ENCODE data around the gene LRP1. TPM values are rescaled to one million over a fixed set of nuclear protein-coding genes. Genes with fewer than 3 reads are reported as not detected.

Gene LRP1
- total RNA-seq, 2 donors from 2014 or later: 663 to 755 TPM

DNA sequence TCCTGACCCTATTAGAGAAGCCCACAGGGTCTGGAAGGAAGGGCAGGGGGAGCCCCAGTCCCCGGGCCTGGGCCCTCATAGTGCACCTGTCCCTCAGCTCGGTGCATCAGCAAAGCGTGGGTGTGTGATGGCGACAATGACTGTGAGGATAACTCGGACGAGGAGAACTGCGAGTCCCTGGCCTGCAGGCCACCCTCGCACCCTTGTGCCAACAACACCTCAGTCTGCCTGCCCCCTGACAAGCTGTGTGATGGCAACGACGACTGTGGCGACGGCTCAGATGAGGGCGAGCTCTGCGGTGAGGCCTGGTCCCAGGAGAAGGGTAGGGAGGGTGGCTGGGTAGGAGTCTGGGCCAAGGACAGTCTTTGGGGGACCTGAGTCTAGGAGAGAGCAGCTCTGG, 45.4 kb downstream of the LRP1 start:
- TF ChIP-seq, protein P1, sequence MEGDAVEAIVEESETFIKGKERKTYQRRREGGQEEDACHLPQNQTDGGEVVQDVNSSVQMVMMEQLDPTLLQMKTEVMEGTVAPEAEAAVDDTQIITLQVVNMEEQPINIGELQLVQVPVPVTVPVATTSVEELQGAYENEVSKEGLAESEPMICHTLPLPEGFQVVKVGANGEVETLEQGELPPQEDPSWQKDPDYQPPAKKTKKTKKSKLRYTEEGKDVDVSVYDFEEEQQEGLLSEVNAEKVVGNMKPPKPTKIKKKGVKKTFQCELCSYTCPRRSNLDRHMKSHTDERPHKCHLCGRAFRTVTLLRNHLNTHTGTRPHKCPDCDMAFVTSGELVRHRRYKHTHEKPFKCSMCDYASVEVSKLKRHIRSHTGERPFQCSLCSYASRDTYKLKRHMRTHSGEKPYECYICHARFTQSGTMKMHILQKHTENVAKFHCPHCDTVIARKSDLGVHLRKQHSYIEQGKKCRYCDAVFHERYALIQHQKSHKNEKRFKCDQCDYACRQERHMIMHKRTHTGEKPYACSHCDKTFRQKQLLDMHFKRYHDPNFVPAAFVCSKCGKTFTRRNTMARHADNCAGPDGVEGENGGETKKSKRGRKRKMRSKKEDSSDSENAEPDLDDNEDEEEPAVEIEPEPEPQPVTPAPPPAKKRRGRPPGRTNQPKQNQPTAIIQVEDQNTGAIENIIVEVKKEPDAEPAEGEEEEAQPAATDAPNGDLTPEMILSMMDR (IDR thresholded peaks at IDR 0.05): no peak
- peaks cover 77% of the 10 kb centered on the region for H3K36me3 ChIP-seq
- DNase-seq (ENCODE audit: low spot score) (no peak), ATAC-seq (ENCODE audit: insufficient number of reproducible peaks, low FRiP score, low read depth) (no peak)
- H3K4me1 ChIP-seq (ENCODE audit: control insufficient read depth in 1 of 2, low read depth in 2 of 2): peaks cover 0 to 29% of the 10 kb centered on the region in 2 donors
- no peak overlapping the region for H3K27ac ChIP-seq
- H3K4me3 ChIP-seq: no peak overlapping the region
- H3K27me3 ChIP-seq (replicated peaks; ENCODE audit: insufficient read depth): no peaks in the 10 kb centered on the region
- no peaks in the 10 kb centered on the region for H3K9me3 ChIP-seq

DNA sequence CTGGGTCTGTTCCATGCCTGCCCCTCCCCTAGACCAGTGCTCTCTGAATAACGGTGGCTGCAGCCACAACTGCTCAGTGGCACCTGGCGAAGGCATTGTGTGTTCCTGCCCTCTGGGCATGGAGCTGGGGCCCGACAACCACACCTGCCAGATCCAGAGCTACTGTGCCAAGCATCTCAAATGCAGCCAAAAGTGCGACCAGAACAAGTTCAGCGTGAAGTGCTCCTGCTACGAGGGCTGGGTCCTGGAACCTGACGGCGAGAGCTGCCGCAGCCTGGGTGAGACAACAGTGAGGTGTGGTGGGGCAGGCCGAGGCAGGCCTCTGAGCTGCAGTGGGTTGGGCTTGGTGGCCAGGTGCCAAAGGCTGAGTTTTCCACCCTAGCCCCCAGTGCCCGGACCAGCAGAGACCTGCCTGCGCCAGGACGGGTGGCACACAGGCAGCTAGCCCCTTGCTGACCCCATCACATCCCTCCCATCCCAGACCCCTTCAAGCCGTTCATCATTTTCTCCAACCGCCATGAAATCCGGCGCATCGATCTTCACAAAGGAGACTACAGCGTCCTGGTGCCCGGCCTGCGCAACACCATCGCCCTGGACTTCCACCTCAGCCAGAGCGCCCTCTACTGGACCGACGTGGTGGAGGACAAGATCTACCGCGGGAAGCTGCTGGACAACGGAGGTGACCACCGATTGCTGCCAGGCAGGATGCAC, 47.3 kb downstream of the LRP1 start:
- H3K36me3 ChIP-seq: peaks cover 79% of the 10 kb centered on the region
- peak; percentile 62 for DNase-seq (ENCODE audit: low spot score)
- TF ChIP-seq, protein P1 (IDR thresholded peaks at IDR 0.05): peak; percentile 90

DNA sequence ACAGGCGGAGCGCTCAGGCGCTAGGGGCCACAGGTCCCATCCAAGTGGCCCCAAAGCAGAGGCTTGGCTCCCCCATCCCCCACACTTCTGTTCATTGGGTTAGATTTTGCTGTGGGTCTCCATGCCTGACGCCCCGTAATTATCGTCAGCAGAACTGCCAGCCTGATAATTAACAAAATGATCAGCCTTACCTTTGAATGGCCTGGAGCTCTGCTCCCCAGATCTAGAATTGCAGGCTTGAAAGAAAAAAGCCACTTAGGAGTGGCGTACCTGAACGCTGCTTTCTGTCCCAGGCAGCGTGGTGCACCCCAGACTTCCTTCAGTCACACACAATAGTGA, 47.8 kb downstream of the LRP1 start:
- ATAC-seq (ENCODE audit: insufficient number of reproducible peaks, low FRiP score, low read depth): no peak
- Histone ChIP-seq H3K9me3 (no peaks in the 10 kb centered on the region), H3K27ac (no peak overlapping the region), H3K27me3 (replicated peaks; ENCODE audit: insufficient read depth) (no peaks in the 10 kb centered on the region), H3K4me1 (ENCODE audit: control insufficient read depth in 1 of 2, low read depth in 2 of 2) (peaks cover 0 to 23% of the 10 kb centered on the region in 2 donors), H3K4me3 (no peak overlapping the region), H3K36me3 (peaks cover 79% of the 10 kb centered on the region)
- no peak for DNase-seq (ENCODE audit: low spot score)
- TF ChIP-seq, protein P1 (IDR thresholded peaks at IDR 0.05): no peak

More for the DNA sequence above, 47.3 kb downstream of the LRP1 start:
- Histone ChIP-seq H3K27me3 (replicated peaks; ENCODE audit: insufficient read depth) (no peaks in the 10 kb centered on the region), H3K9me3 (no peaks in the 10 kb centered on the region), H3K27ac (peak overlapping the region; percentile 31 to 38), H3K4me1 (ENCODE audit: control insufficient read depth in 1 of 2, low read depth in 2 of 2) (peaks cover 0 to 28% of the 10 kb centered on the region in 2 donors), H3K4me3 (no peak overlapping the region)
- ATAC-seq (ENCODE audit: insufficient number of reproducible peaks, low FRiP score, low read depth): peak; percentile 43

DNA sequence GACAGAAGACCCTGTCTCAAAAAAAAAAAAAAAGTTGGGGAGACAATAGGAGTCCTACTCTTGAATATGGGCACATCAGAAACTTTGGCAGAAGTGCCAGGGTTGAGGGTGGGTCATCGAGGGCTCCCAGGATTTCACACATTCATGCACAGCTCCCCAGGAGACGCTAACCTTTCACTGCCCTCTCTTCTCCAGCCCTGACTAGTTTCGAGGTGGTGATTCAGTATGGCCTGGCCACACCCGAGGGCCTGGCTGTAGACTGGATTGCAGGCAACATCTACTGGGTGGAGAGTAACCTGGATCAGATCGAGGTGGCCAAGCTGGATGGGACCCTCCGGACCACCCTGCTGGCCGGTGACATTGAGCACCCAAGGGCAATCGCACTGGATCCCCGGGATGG, 48.6 kb downstream of the LRP1 start:
- Histone ChIP-seq H3K27ac (peak overlapping the region in 1 of 2 donors; percentile 27), H3K4me1 (ENCODE audit: control insufficient read depth in 1 of 2, low read depth in 2 of 2) (peaks cover 0 to 15% of the 10 kb centered on the region in 2 donors), H3K36me3 (peaks cover 82% of the 10 kb centered on the region), H3K27me3 (replicated peaks; ENCODE audit: insufficient read depth) (no peaks in the 10 kb centered on the region), H3K9me3 (no peaks in the 10 kb centered on the region), H3K4me3 (no peak overlapping the region)
- TF ChIP-seq, protein P1 (IDR thresholded peaks at IDR 0.05): no peak
- DNase-seq (ENCODE audit: low spot score) (no peak), ATAC-seq (ENCODE audit: insufficient number of reproducible peaks, low FRiP score, low read depth) (no peak)

DNA sequence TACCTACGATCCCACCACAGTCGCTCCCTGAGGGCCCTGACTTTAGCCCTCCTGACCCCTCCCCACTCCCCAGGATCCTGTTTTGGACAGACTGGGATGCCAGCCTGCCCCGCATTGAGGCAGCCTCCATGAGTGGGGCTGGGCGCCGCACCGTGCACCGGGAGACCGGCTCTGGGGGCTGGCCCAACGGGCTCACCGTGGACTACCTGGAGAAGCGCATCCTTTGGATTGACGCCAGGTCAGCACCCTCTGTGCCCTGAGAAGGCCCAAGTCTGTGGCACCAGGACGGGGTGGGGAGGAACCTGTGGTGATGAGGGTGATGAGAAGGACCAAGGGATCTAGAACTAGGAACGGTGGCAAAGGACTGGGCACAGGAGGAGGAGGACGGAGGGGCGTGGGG, 49.1 kb downstream of the LRP1 start:
- Histone ChIP-seq H3K4me1 (ENCODE audit: control insufficient read depth in 1 of 2, low read depth in 2 of 2) (peaks cover 0 to 14% of the 10 kb centered on the region in 2 donors), H3K27ac (peak overlapping the region in 1 of 2 donors; percentile 27)

More for the DNA sequence above, 49.1 kb downstream of the LRP1 start:
- no peaks in the 10 kb centered on the region for H3K27me3 ChIP-seq (replicated peaks; ENCODE audit: insufficient read depth)
- TF ChIP-seq, protein P1 (IDR thresholded peaks at IDR 0.05): no peak
- ATAC-seq (ENCODE audit: insufficient number of reproducible peaks, low FRiP score, low read depth) (no peak), DNase-seq (ENCODE audit: low spot score) (no peak)
- H3K9me3 ChIP-seq: no peaks in the 10 kb centered on the region
- H3K36me3 ChIP-seq: peaks cover 82% of the 10 kb centered on the region
- no peak overlapping the region for H3K4me3 ChIP-seq
